Natural killer cell (primary cell): Measurements from ENCODE around the gene CPA5. TPM values are rescaled to one million over a fixed set of nuclear protein-coding genes. Genes with fewer than 3 reads are reported as not detected.

Source experiments
- ATAC-seq, 3 donors: fragments of 150-1000 bp in 2 of 3; fragments of 200-7000 bp in 1 of 3; cut with Tn5 transposase; 1 replicate in 1 of 3; 2 replicates in 2 of 3; pipeline ENCODE4 v1.10.0; 2021; ENCODE audit warnings: mild to moderate bottlenecking in 2 of 3, moderate library complexity in 2 of 3
- DNase-seq, 2 donors: peaks; one replicate each; pipeline versions ENCODE4 v3.0.0 to v3.0.0-alpha.2; 2013 to 2021; ENCODE audit warnings: mixed read lengths in 1 of 2
- H3K27ac ChIP-seq: one replicate; pipeline ENCODE4 v1.5.1; 2013; ENCODE audit warnings: mild to moderate bottlenecking, low read length
- H3K27me3 ChIP-seq: one replicate; pipeline ENCODE4 v1.6.1; 2013; ENCODE audit warnings: low read length; ENCODE audit not compliant: control insufficient read depth, insufficient read depth
- H3K36me3 ChIP-seq: one replicate; pipeline ENCODE4 v1.6.1; 2013; ENCODE audit warnings: low read length; ENCODE audit not compliant: control insufficient read depth, insufficient read depth
- H3K4me1 ChIP-seq: one replicate; pipeline ENCODE4 v1.6.1; 2013; ENCODE audit warnings: low read length; ENCODE audit not compliant: control insufficient read depth, insufficient read depth
- H3K4me3 ChIP-seq: one replicate; pipeline ENCODE4 v1.5.1; 2013; ENCODE audit warnings: low read length
- H3K9me3 ChIP-seq: one replicate; pipeline ENCODE4 v1.6.1; 2013; ENCODE audit warnings: low read length; ENCODE audit not compliant: control insufficient read depth, insufficient read depth
- H3K27ac Mint-ChIP-seq, 2 donors: one replicate each; pipeline ENCODE4 v1.8.0; 2022; ENCODE audit warnings: mild to moderate bottlenecking in 2 of 2, mixed read lengths in 2 of 2, moderate library complexity in 1 of 2
- H3K27me3 Mint-ChIP-seq, 2 donors: one replicate each; pipeline ENCODE4 v1.8.0; 2022; ENCODE audit warnings: low read depth in 2 of 2, mixed read lengths in 2 of 2
- H3K36me3 Mint-ChIP-seq: one replicate; pipeline ENCODE4 v1.8.0; 2022; ENCODE audit warnings: mixed read lengths
- H3K4me1 Mint-ChIP-seq, 2 donors: one replicate each; pipeline ENCODE4 v1.8.0; 2022; ENCODE audit warnings: mixed read lengths in 2 of 2
- H3K4me3 Mint-ChIP-seq: one replicate; pipeline ENCODE4 v1.8.0; 2022; ENCODE audit warnings: mild to moderate bottlenecking, moderate library complexity, mixed read lengths
- H3K9me3 Mint-ChIP-seq, 2 donors: one replicate each; pipeline ENCODE4 v1.8.0; 2022; ENCODE audit warnings: mixed read lengths in 2 of 2
- WGBS: methylation state at CpG from one replicate; pipeline ENCODE4 v1.1.7; 2013; ENCODE audit warnings: missing lambda C conversion rate; ENCODE audit not compliant: insufficient coverage; 5-methylcytosine and 5-hydroxymethylcytosine counted together
- intact Hi-C: fragments of 100-400 bp; cut with micrococcal nuclease; formaldehyde crosslinking; loops from one replicate; pipeline ENCODE4 v1.14.2; 2022
- total RNA-seq, 4 donors: library from RNA; stranded (reverse); fragments of 120-200 nt in 1 of 4; gene quantifications; one replicate each; pipeline versions ENCODE4 v1.2.3 to v1.2.4, GENCODE V29; 2013 to 2022
- TF ChIP-seq, protein P1 (sequence below): fragments of 200-600 bp; IDR thresholded peaks from one replicate; pipeline ENCODE4 v1.8.0; 2022; ENCODE audit warnings: antibody characterized with exemption

Gene CPA5
- total RNA-seq, 3 donors from 2014 or later (not counting 1 experiment from before 2014, with no cell fraction given) = not detected

DNA sequence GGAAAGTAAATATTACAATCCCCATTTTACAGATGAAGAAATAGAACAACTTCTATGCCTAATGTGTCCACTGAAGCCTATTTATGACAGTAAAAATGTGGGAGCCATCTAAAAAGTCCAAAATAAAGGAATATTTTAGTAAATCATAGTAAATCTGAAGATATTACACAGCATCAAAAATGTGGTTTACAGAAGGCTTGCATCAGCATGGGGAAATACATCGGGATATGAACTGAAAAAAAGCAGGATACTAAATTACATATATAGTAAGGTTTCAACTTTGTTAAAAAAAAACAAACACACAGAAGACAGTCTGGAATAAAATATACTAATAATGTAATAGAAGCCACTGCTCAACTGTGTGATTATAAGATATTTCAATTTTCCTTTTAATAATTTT lies 56.5 kb downstream of the CPA5 start:
- TF ChIP-seq, protein P1, sequence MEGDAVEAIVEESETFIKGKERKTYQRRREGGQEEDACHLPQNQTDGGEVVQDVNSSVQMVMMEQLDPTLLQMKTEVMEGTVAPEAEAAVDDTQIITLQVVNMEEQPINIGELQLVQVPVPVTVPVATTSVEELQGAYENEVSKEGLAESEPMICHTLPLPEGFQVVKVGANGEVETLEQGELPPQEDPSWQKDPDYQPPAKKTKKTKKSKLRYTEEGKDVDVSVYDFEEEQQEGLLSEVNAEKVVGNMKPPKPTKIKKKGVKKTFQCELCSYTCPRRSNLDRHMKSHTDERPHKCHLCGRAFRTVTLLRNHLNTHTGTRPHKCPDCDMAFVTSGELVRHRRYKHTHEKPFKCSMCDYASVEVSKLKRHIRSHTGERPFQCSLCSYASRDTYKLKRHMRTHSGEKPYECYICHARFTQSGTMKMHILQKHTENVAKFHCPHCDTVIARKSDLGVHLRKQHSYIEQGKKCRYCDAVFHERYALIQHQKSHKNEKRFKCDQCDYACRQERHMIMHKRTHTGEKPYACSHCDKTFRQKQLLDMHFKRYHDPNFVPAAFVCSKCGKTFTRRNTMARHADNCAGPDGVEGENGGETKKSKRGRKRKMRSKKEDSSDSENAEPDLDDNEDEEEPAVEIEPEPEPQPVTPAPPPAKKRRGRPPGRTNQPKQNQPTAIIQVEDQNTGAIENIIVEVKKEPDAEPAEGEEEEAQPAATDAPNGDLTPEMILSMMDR = no peak
- no peak overlapping the region for H3K27ac Mint-ChIP-seq

DNA sequence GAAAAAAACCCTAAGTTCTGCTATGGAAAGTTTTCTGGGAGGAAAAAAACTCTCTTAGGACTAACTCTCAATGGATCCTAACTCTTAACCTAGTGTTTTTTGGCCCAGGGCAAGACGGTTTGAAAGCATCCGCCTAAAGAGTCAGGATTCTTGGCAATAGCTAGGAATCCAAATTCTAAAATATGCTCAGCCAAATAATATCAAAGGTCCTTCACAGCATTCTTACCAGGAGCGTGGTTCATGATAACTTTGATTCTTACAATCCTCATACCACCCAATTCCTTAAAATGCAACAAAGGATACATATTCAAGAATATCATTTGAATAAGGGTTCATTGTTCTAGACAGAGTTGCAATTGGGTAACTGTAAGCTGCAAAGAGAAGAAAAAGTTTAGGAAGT lies 57.0 kb downstream of the CPA5 start:
- Histone ChIP-seq H3K36me3 (peaks cover 4% of the 10 kb centered on the region), H3K27me3 (no peaks in the 10 kb centered on the region), H3K4me3 (no peak overlapping the region), H3K4me1 (no peaks in the 10 kb centered on the region), H3K27ac (no peak overlapping the region), H3K9me3 (no peaks in the 10 kb centered on the region)
- ATAC-seq (no peak), DNase-seq (no peak)
- H3K4me1 Mint-ChIP-seq = peaks cover 0 to 6% of the 10 kb centered on the region in 2 donors
- no peaks in the 10 kb centered on the region for H3K27me3 Mint-ChIP-seq
- 93% methylated on average over 3 of the region's 3 CpGs for WGBS
- no peak overlapping the region for H3K27ac Mint-ChIP-seq
- H3K36me3 Mint-ChIP-seq = peaks cover 12% of the 10 kb centered on the region
- intact Hi-C loops = no loop called here
- no peak overlapping the region for H3K4me3 Mint-ChIP-seq
- TF ChIP-seq, protein P1 = no peak
- no peaks in the 10 kb centered on the region for H3K9me3 Mint-ChIP-seq

More for the DNA sequence above, 56.5 kb downstream of the CPA5 start:
- no peak for ATAC-seq
- no peak for DNase-seq
- H3K9me3 ChIP-seq = no peaks in the 10 kb centered on the region
- Mint-ChIP-seq H3K9me3 (no peaks in the 10 kb centered on the region), H3K4me1 (peaks cover 0 to 6% of the 10 kb centered on the region in 2 donors), H3K36me3 (peaks cover 12% of the 10 kb centered on the region), H3K27me3 (no peaks in the 10 kb centered on the region), H3K4me3 (no peak overlapping the region)
- intact Hi-C loops = no loop called here
- H3K4me1 ChIP-seq = no peaks in the 10 kb centered on the region
- no peaks in the 10 kb centered on the region for H3K27me3 ChIP-seq
- H3K36me3 ChIP-seq = peaks cover 4% of the 10 kb centered on the region
- no CpG with 5 or more reads among the region's 1 CpG for WGBS
- H3K4me3 ChIP-seq = no peak overlapping the region
- H3K27ac ChIP-seq = no peak overlapping the region

DNA sequence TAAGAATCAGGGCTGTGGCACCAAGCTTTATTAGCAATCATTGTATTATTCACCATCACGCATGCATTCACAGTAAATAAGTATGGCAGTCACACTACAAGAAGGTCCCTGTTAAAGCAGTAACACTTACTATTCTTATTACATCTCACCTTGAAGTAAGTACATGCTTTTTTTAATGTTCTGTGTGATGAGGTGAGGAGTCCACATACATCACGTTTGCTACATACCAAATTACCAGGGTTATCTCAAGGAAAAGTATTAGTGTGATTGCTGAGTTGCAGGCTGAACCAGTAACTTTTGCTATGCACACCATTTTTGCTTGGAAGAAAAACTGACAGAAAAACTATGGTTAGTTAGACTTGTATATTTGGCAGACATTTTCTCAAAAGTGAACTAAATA lies 60.4 kb downstream of the CPA5 start:
- H3K4me1 Mint-ChIP-seq = peaks cover 0 to 6% of the 10 kb centered on the region in 2 donors
- H3K27me3 Mint-ChIP-seq = no peaks in the 10 kb centered on the region
- no peak overlapping the region for H3K4me3 Mint-ChIP-seq
- DNase-seq (no peak), ATAC-seq (no peak)
- H3K27ac ChIP-seq = no peak overlapping the region
- no peaks in the 10 kb centered on the region for H3K9me3 ChIP-seq
- H3K36me3 Mint-ChIP-seq = peaks cover 7% of the 10 kb centered on the region
- H3K36me3 ChIP-seq = peaks cover 4% of the 10 kb centered on the region
- TF ChIP-seq, protein P1 = no peak
- H3K4me3 ChIP-seq = no peak overlapping the region
- WGBS = 100% methylated on average over 1 of the region's 2 CpGs
- intact Hi-C loops = loop anchor here (5.0 kb wide), 1 partner anchor 48 kb away; no protein-coding TSS in a partner anchor
- no peaks in the 10 kb centered on the region for H3K4me1 ChIP-seq
- H3K27me3 ChIP-seq = no peaks in the 10 kb centered on the region
- H3K27ac Mint-ChIP-seq = no peak overlapping the region
- H3K9me3 Mint-ChIP-seq = no peaks in the 10 kb centered on the region

DNA sequence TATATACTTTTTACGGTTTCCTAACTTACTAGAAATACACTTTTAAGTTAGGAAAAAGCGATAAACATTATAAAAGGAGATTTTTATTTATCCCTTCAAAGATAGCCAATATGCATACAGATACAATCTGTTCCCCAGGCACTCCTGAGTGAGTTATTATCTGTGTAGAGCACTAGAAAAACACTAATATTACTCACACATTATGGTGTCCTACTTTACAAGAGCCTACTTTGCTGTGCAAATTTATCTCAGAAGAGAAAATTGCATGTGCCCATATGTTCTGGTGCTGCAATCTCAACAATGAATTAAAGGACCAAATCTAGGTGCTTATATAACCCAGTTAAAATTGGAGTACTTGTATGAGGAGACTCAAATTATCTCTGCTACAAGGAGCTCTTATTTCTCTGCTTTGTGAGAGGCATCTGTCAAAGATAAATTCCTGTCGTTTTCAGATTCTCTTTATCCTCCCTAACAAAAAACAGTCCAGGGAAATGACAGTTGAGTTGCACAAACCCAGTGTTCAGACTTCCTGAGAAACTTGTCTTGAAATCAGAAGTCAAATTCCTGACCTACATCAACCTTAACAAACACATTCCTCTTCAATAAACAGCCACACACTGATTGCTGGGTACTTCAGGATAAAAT lies 64.6 kb downstream of the CPA5 start:
- H3K36me3 Mint-ChIP-seq = peaks cover 1% of the 10 kb centered on the region
- H3K9me3 ChIP-seq = no peaks in the 10 kb centered on the region
- intact Hi-C loops = loop anchor here (5.0 kb wide), 1 partner anchor 52 kb away; no protein-coding TSS in a partner anchor
- H3K27me3 ChIP-seq = no peaks in the 10 kb centered on the region
- H3K27ac ChIP-seq = no peak overlapping the region
- H3K27ac Mint-ChIP-seq = no peak overlapping the region
- no peak for ATAC-seq
- no peaks in the 10 kb centered on the region for H3K4me1 Mint-ChIP-seq
- H3K4me3 Mint-ChIP-seq = no peak overlapping the region
- no peak overlapping the region for H3K4me3 ChIP-seq
- H3K27me3 Mint-ChIP-seq = no peaks in the 10 kb centered on the region
- DNase-seq = no peak
- H3K4me1 ChIP-seq = no peaks in the 10 kb centered on the region
- H3K36me3 ChIP-seq = peaks cover 2% of the 10 kb centered on the region
- no peaks in the 10 kb centered on the region for H3K9me3 Mint-ChIP-seq
- TF ChIP-seq, protein P1 = no peak
- 39% methylated on average over 1 of the region's 3 CpGs for WGBS
